OCI-LY7 (cell line): ENCODE measurements around the gene SDCBP2. TPM values are rescaled to one million over a fixed set of nuclear protein-coding genes. Genes with fewer than 3 reads are reported as not detected.

Source experiments
- BruUV-seq: library from RNA; stranded (reverse); fragments of 400-500 nt; replicated peaks from 2 replicates; lab custom pipeline; 2021; lab: Mats Ljungman, UMichigan
- CTCF ChIA-PET: fragments of 300-600 bp; sonication (Branson Sonifier 250); formaldehyde crosslinking; loops from one replicate; lab custom pipeline; 2022; ENCODE audit warnings: antibody characterized with exemption; ENCODE audit not compliant: unreplicated experiment; lab: Charles Lee
- POLR2A ChIA-PET: fragments of 300-600 bp; sonication (Branson Sonifier 250); formaldehyde crosslinking; loops from one replicate; lab custom pipeline; 2022; ENCODE audit warnings: antibody characterized with exemption; lab: Charles Lee
- DNase-seq: peaks from one replicate; pipeline ENCODE4 v3.0.0-alpha.2; 2015; ENCODE audit warnings: low spot score
- H2AFZ ChIP-seq: fragments of 200-600 bp; sonication (generic), shearing (Covaris generic); 2 replicates; pipeline ENCODE4 v1.6.1; 2014; ENCODE audit warnings: mild to moderate bottlenecking, antibody characterized with exemption, low read length, moderate library complexity
- H3K27ac ChIP-seq: fragments of 200-600 bp; sonication (generic); 2 replicates; pipeline ENCODE4 v1.5.1; 2014; ENCODE audit warnings: mixed run types, low read depth, mild to moderate bottlenecking, moderate library complexity, low read length, inconsistent platforms; ENCODE audit not compliant: poor library complexity, severe bottlenecking
- H3K36me3 ChIP-seq: fragments of 200-600 bp; sonication (generic); 2 replicates; pipeline ENCODE4 v1.6.1; 2014; ENCODE audit warnings: mild to moderate bottlenecking, antibody characterized with exemption, low read length, moderate library complexity, mixed read lengths; ENCODE audit not compliant: insufficient read depth
- H3K4me1 ChIP-seq: fragments of 200-600 bp; sonication (generic); 2 replicates; pipeline ENCODE4 v1.5.1; 2014; ENCODE audit warnings: mild to moderate bottlenecking, low read length; ENCODE audit not compliant: insufficient read depth, poor library complexity, severe bottlenecking
- H3K4me2 ChIP-seq: fragments of 200-600 bp; sonication (generic); 2 replicates; pipeline ENCODE4 v1.6.1; 2014; ENCODE audit warnings: mild to moderate bottlenecking, low read length
- H3K4me3 ChIP-seq: fragments of 200-600 bp; sonication (generic); 2 replicates; pipeline ENCODE4 v1.5.1; 2014; ENCODE audit warnings: mild to moderate bottlenecking, low read depth, low read length; ENCODE audit not compliant: poor library complexity, severe bottlenecking
- H3K79me2 ChIP-seq: fragments of 200-600 bp; sonication (generic); 2 replicates; pipeline ENCODE4 v1.6.1; 2016; ENCODE audit warnings: low read depth, mild to moderate bottlenecking, low read length, moderate library complexity, mixed read lengths; ENCODE audit not compliant: insufficient read depth
- H3K9me2 ChIP-seq: fragments of 200-600 bp; sonication (generic); 2 replicates; pipeline ENCODE4 v1.6.1; 2016; ENCODE audit warnings: mild to moderate bottlenecking, low read length, mixed read lengths; ENCODE audit not compliant: insufficient read depth
- H3K9me3 ChIP-seq: fragments of 200-600 bp; sonication (generic); 2 replicates; pipeline ENCODE4 v1.6.1; 2014; ENCODE audit warnings: mild to moderate bottlenecking, mixed run types, low read length, mixed read lengths
- H4K20me1 ChIP-seq: fragments of 200-600 bp; sonication (generic); 2 replicates; pipeline ENCODE4 v1.6.1; 2014; ENCODE audit warnings: mild to moderate bottlenecking, antibody characterized with exemption, low read length, moderate library complexity, mixed read lengths; ENCODE audit not compliant: insufficient read depth
- CTCF ChIP-seq: fragments of 200-600 bp; sonication (generic); conservative IDR thresholded peaks from 2 replicates; pipeline ENCODE4 v1.5.1; 2014; ENCODE audit warnings: mild to moderate bottlenecking, antibody characterized with exemption, low read length, moderate library complexity, mixed read lengths
- EZH2phosphoT487 ChIP-seq: fragments of 200-600 bp; sonication (generic); IDR thresholded peaks from 2 replicates; pipeline ENCODE4 v1.6.1; 2018; ENCODE audit warnings: low read depth, borderline replicate concordance, mild to moderate bottlenecking, mixed run types, antibody characterized with exemption, low read length, moderate library complexity, mixed read lengths
- intact Hi-C: fragments of 100-400 bp; cut with micrococcal nuclease; formaldehyde crosslinking; loops from one replicate; pipeline ENCODE4 v1.10.0; 2022; ENCODE audit not compliant: unreplicated experiment
- total RNA-seq, 2 experiments: library from RNA; depleted of rRNA in 1 of 2; stranded (reverse); fragments of >200 nt in 1 of 2; shearing (Covaris generic) in 1 of 2; gene quantifications; 2 replicates each; pipeline ENCODE4 v1.2.3, GENCODE V29; 2014 to 2022

Gene SDCBP2
- total RNA-seq, 2 experiments from 2014 or later = 1.8 to 2.6 TPM

- Histone ChIP-seq H3K4me1 (peaks cover 39% of the 10 kb centered on the region), H4K20me1 (peaks cover 15% of the 10 kb centered on the region; the same call in 1 of the 2 replicates), H3K4me2 (peak overlapping the region; percentile 86), H3K36me3 (no peaks in the 10 kb centered on the region), H3K27ac (no peak overlapping the region), H3K9me3 (no peaks in the 10 kb centered on the region), H3K9me2 (no peaks in the 10 kb centered on the region), H3K4me3 (peak overlapping the region; percentile 82), H2AFZ (peak overlapping the region; percentile 86), H3K79me2 (peaks cover 32% of the 10 kb centered on the region)
- BruUV-seq = no TSS peak
- no peak for TF ChIP-seq EZH2phosphoT487
- TF ChIP-seq CTCF = no peak
- POLR2A ChIA-PET = interaction anchor here (1.0 kb wide), 1 partner anchor 26 kb away, joined by 3 read pairs; no protein-coding TSS in a partner anchor
- intact Hi-C loops = loop anchor here (2.0 kb wide), 1 partner anchor 68 kb away; the partner anchor contains the start of gene FKBP1A
- CTCF ChIA-PET = no interaction called here
- no peak for DNase-seq
Measured at GRCh38 chr20:1324598-1325172, 4.3 kb downstream of the SDCBP2 start.

- DNase-seq = no peak
- ChIA-PET POLR2A (interaction anchor here (0.8 kb wide), 1 partner anchor 14 kb away, joined by 4 read pairs; no protein-coding TSS in a partner anchor), CTCF (no interaction called here)
- peaks cover 27% of the 10 kb centered on the region for H3K79me2 ChIP-seq
- no TSS peak for BruUV-seq
- TF ChIP-seq CTCF (no peak), EZH2phosphoT487 (no peak)
- H4K20me1 ChIP-seq = peaks cover 10% of the 10 kb centered on the region; the same call in 1 of the 2 replicates
- no peaks in the 10 kb centered on the region for H3K36me3 ChIP-seq
- H3K4me3 ChIP-seq = peak overlapping the region; percentile 82
- no peaks in the 10 kb centered on the region for H3K9me3 ChIP-seq
- no peak overlapping the region for H3K27ac ChIP-seq
- no peaks in the 10 kb centered on the region for H3K9me2 ChIP-seq
- H3K4me1 ChIP-seq = peaks cover 37% of the 10 kb centered on the region
- intact Hi-C loops = loop anchor here (2.0 kb wide), 1 partner anchor 69 kb away; the partner anchor contains the start of gene FKBP1A
- peak overlapping the region; percentile 86 for H3K4me2 ChIP-seq
- H2AFZ ChIP-seq = peak overlapping the region; percentile 86; the same call in 1 of the 2 replicates
Measured at GRCh38 chr20:1323830-1324597, 4.9 kb downstream of the SDCBP2 start.
